ENCODE results near the gene NUBP1.

NUBP1 gene

GRCh38 chr16:10756574-10756973, 12.9 kb downstream of the NUBP1 start:
- Mint-ChIP-seq H3K4me1 (no peaks in the 10 kb centered on the region), H3K4me3 (no peak overlapping the region), H3K9me3 (no peaks in the 10 kb centered on the region), H3K36me3 (ENCODE audit: low read depth) (peaks cover 72% of the 10 kb centered on the region), H3K27ac (no peak overlapping the region), H3K27me3 (ENCODE audit: low read depth) (no peaks in the 10 kb centered on the region)
- no peak for TF ChIP-seq CTCF (IDR thresholded peaks at IDR 0.05; ENCODE audit: unreplicated experiment in 3 of 3)

GRCh38 chr16:10760858-10761257, 17.2 kb downstream of the NUBP1 start:
- H3K27me3 Mint-ChIP-seq (ENCODE audit: low read depth): no peaks in the 10 kb centered on the region
- H3K27ac Mint-ChIP-seq: no peak overlapping the region
- TF ChIP-seq CTCF (IDR thresholded peaks at IDR 0.05; ENCODE audit: unreplicated experiment in 3 of 3): no peak
- H3K36me3 Mint-ChIP-seq (ENCODE audit: low read depth): peaks cover 73% of the 10 kb centered on the region
- no peaks in the 10 kb centered on the region for H3K4me1 Mint-ChIP-seq
- no peak overlapping the region for H3K4me3 Mint-ChIP-seq
- H3K9me3 Mint-ChIP-seq: no peaks in the 10 kb centered on the region

GRCh38 chr16:10761373-10761772, 17.7 kb downstream of the NUBP1 start:
- no peak for TF ChIP-seq CTCF (IDR thresholded peaks at IDR 0.05; ENCODE audit: unreplicated experiment in 3 of 3)
- Mint-ChIP-seq H3K27me3 (ENCODE audit: low read depth) (no peaks in the 10 kb centered on the region), H3K4me3 (no peak overlapping the region), H3K4me1 (no peaks in the 10 kb centered on the region), H3K27ac (no peak overlapping the region), H3K9me3 (no peaks in the 10 kb centered on the region), H3K36me3 (ENCODE audit: low read depth) (peaks cover 76% of the 10 kb centered on the region)

- no peak overlapping the region for H3K4me3 Mint-ChIP-seq
- no peaks in the 10 kb centered on the region for H3K9me3 Mint-ChIP-seq
- H3K27ac Mint-ChIP-seq: no peak overlapping the region
- no peaks in the 10 kb centered on the region for H3K27me3 Mint-ChIP-seq (ENCODE audit: low read depth)
- TF ChIP-seq CTCF (IDR thresholded peaks at IDR 0.05; ENCODE audit: unreplicated experiment in 3 of 3): no peak
- peaks cover 68% of the 10 kb centered on the region for H3K36me3 Mint-ChIP-seq (ENCODE audit: low read depth)
- no peaks in the 10 kb centered on the region for H3K4me1 Mint-ChIP-seq
Measured at GRCh38 chr16:10762336-10763016, 18.8 kb downstream of the NUBP1 start.

GRCh38 chr16:10763456-10763855, 19.8 kb downstream of the NUBP1 start:
- H3K4me1 Mint-ChIP-seq: no peaks in the 10 kb centered on the region
- H3K9me3 Mint-ChIP-seq: no peaks in the 10 kb centered on the region
- H3K36me3 Mint-ChIP-seq (ENCODE audit: low read depth): peaks cover 67% of the 10 kb centered on the region
- TF ChIP-seq CTCF (IDR thresholded peaks at IDR 0.05; ENCODE audit: unreplicated experiment in 3 of 3): no peak
- H3K4me3 Mint-ChIP-seq: no peak overlapping the region
- H3K27ac Mint-ChIP-seq: no peak overlapping the region
- H3K27me3 Mint-ChIP-seq (ENCODE audit: low read depth): no peaks in the 10 kb centered on the region

- no peaks in the 10 kb centered on the region for H3K4me1 Mint-ChIP-seq
- H3K27me3 Mint-ChIP-seq (ENCODE audit: low read depth): no peaks in the 10 kb centered on the region
- H3K27ac Mint-ChIP-seq: no peak overlapping the region
- no peak overlapping the region for H3K4me3 Mint-ChIP-seq
- no peaks in the 10 kb centered on the region for H3K9me3 Mint-ChIP-seq
- no peak for TF ChIP-seq CTCF (IDR thresholded peaks at IDR 0.05; ENCODE audit: unreplicated experiment in 3 of 3)
- H3K36me3 Mint-ChIP-seq (ENCODE audit: low read depth): peaks cover 56% of the 10 kb centered on the region
Measured at GRCh38 chr16:10765772-10766171, 22.1 kb downstream of the NUBP1 start.

Measured in nephron (organoid).